ENCODE data around the gene MECR.

Gene MECR

DNA sequence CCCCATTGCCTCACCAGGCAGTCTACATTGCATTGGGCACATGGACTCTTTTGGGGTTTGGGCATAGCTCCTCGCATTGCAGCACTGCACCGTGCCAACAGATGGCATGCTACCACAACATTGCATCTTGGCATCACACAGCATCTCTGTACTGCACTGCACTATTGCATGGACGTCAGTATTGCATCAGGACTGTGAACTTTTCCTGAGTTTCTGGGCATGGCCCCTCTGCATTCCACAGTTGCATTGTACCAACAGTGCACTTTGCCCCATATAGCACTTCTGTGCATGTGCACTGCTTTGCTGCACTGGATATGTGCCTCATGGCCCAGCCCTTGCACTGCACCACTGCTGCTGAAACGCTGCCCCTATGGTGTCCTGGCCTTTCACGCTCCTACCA lies 15.1 kb upstream of the MECR start:
- no peak for TF ChIP-seq SIN3A (IDR thresholded peaks at IDR 0.05; ENCODE audit: borderline replicate concordance, insufficient read depth, low read length)
- TF ChIP-seq, protein P1, sequence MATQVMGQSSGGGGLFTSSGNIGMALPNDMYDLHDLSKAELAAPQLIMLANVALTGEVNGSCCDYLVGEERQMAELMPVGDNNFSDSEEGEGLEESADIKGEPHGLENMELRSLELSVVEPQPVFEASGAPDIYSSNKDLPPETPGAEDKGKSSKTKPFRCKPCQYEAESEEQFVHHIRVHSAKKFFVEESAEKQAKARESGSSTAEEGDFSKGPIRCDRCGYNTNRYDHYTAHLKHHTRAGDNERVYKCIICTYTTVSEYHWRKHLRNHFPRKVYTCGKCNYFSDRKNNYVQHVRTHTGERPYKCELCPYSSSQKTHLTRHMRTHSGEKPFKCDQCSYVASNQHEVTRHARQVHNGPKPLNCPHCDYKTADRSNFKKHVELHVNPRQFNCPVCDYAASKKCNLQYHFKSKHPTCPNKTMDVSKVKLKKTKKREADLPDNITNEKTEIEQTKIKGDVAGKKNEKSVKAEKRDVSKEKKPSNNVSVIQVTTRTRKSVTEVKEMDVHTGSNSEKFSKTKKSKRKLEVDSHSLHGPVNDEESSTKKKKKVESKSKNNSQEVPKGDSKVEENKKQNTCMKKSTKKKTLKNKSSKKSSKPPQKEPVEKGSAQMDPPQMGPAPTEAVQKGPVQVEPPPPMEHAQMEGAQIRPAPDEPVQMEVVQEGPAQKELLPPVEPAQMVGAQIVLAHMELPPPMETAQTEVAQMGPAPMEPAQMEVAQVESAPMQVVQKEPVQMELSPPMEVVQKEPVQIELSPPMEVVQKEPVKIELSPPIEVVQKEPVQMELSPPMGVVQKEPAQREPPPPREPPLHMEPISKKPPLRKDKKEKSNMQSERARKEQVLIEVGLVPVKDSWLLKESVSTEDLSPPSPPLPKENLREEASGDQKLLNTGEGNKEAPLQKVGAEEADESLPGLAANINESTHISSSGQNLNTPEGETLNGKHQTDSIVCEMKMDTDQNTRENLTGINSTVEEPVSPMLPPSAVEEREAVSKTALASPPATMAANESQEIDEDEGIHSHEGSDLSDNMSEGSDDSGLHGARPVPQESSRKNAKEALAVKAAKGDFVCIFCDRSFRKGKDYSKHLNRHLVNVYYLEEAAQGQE (IDR thresholded peaks at IDR 0.05; ENCODE audit: insufficient read depth in 1 of 2, low read depth in 2 of 2, low read length in 2 of 2) = no peak
- no peak for TF ChIP-seq TAF1 (IDR thresholded peaks at IDR 0.05; ENCODE audit: borderline replicate concordance, insufficient read depth, low read length)
- no peak for TF ChIP-seq FOXP2 (optimal IDR thresholded peaks at IDR 0.05; ENCODE audit: borderline replicate concordance, extremely low read depth, extremely low read length, insufficient read depth)
- no peak for TF ChIP-seq POLR2AphosphoS5 (IDR thresholded peaks at IDR 0.05; ENCODE audit: low read depth, low read length)

DNA sequence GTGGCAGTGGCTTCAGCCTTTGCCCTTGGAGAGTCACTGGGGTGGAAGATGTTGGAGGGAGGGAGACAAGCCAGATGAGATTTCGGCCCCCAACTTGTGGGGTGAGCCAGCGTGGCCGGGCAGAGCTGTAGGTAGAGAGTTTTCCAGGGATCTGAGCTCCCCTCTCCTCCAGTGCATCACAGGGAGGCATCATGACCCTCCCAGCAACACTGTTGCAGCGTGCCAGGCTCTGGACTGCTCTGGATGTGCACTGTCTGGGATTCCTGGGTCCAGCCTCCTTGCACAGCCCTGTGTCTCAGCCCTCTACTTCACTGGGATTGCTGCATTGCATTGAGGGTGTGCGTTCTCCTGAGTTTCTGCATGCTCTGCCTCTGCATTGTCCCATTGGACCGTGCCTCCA lies 14.5 kb upstream of the MECR start:
- TF ChIP-seq FOXP2 (optimal IDR thresholded peaks at IDR 0.05; ENCODE audit: borderline replicate concordance, extremely low read depth, extremely low read length, insufficient read depth) (no peak), POLR2AphosphoS5 (IDR thresholded peaks at IDR 0.05; ENCODE audit: low read depth, low read length) (no peak), TAF1 (IDR thresholded peaks at IDR 0.05; ENCODE audit: borderline replicate concordance, insufficient read depth, low read length) (no peak), SIN3A (IDR thresholded peaks at IDR 0.05; ENCODE audit: borderline replicate concordance, insufficient read depth, low read length) (no peak)
- TF ChIP-seq, protein P1 (IDR thresholded peaks at IDR 0.05; ENCODE audit: insufficient read depth in 1 of 2, low read depth in 2 of 2, low read length in 2 of 2) = no peak

DNA sequence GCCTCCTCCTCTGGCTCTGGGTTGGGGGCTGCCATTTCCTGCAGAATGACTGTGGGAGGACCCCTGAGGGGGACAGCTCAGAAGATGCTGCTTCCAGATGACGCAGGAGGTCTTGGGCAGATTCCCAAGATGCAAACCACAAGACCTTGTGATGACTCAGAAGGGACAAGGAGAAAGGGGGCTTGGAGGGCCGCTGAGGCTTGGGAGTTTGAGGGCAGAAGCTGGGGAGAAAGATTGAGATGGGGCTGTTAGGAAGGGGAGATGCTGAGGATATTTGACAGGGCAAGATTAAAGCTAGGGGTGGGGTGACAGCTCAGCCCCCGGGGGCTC lies 13.1 kb upstream of the MECR start:
- TF ChIP-seq, protein P1 (IDR thresholded peaks at IDR 0.05; ENCODE audit: insufficient read depth in 1 of 2, low read depth in 2 of 2, low read length in 2 of 2) = no peak
- TF ChIP-seq FOXP2 (optimal IDR thresholded peaks at IDR 0.05; ENCODE audit: borderline replicate concordance, extremely low read depth, extremely low read length, insufficient read depth) (no peak), SIN3A (IDR thresholded peaks at IDR 0.05; ENCODE audit: borderline replicate concordance, insufficient read depth, low read length) (no peak), POLR2AphosphoS5 (IDR thresholded peaks at IDR 0.05; ENCODE audit: low read depth, low read length) (no peak), TAF1 (IDR thresholded peaks at IDR 0.05; ENCODE audit: borderline replicate concordance, insufficient read depth, low read length) (no peak)

DNA sequence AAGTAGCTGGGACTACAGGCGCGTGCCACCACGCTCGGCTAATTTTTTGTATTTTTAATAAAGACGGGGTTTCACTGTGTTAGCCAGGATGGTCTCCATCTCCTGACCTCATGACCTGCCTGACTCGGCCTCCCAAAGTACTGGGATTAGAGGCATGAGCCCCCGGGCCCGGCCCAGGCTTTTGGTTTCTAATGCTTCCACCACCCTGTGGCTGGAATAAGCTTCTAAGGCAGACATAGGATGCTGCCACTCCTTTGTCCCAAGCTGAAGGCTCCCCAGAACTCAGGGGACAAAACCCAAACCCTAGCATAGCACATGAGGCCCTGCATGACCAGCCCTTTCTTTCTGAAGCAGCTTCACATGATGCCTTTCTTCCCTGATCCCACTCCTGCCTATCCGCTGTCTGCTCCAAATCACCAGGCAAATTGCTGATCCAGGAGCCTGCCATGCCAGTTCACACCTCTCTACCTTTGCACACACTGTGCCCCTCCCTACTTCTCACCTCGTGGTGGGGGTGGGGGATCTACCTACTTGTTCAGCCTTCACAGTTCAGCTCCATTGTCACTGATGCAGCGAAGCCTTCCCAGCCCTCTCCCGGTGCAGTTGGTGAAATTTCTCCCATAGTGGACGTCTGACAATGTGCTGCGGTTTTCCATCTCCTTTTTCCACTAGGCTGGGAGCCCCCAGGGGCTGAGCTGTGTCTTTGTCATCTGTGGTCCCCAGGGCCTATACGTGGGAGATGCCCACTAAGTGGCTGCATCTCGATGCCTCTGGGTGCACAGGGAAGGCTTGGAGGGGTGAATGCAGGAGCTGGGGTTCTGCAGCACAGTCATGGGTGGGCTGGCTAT lies 12.5 kb upstream of the MECR start:
- TF ChIP-seq, protein P1 (IDR thresholded peaks at IDR 0.05; ENCODE audit: insufficient read depth in 1 of 2, low read depth in 2 of 2, low read length in 2 of 2) = no peak
- TF ChIP-seq SIN3A (IDR thresholded peaks at IDR 0.05; ENCODE audit: borderline replicate concordance, insufficient read depth, low read length) (no peak), FOXP2 (optimal IDR thresholded peaks at IDR 0.05; ENCODE audit: borderline replicate concordance, extremely low read depth, extremely low read length, insufficient read depth) (no peak), TAF1 (IDR thresholded peaks at IDR 0.05; ENCODE audit: borderline replicate concordance, insufficient read depth, low read length) (no peak), POLR2AphosphoS5 (IDR thresholded peaks at IDR 0.05; ENCODE audit: low read depth, low read length) (no peak)

Data from PFSK-1 (cell line).